Lower leg skin (tissue), 4 donors: ENCODE results near the gene UQCC2. TPM values are rescaled to one million over a fixed set of nuclear protein-coding genes. Genes with fewer than 3 reads are reported as not detected.

ENCODE experiments used
- DNase-seq, 2 donors: peaks; one replicate each; pipeline ENCODE4 v3.0.0-alpha.2; 2019; ENCODE audit warnings: low spot score in 2 of 2
- H3K4me3 ChIP-seq: fragments of 200-600 bp; sonication (generic); 2 replicates; pipeline ENCODE4 v1.5.1; 2017; ENCODE audit warnings: mild to moderate bottlenecking, low read depth; ENCODE audit not compliant: poor library complexity, severe bottlenecking
- POLR2A ChIP-seq, 2 donors: fragments of 450-650 bp; IDR thresholded peaks; one replicate each; pipeline ENCODE4 v1.6.1; 2016 to 2017; ENCODE audit warnings: antibody characterized with exemption in 2 of 2, mild to moderate bottlenecking in 1 of 2, moderate library complexity in 1 of 2
- WGBS, 2 donors: methylation state at CpG; one replicate each; pipeline ENCODE4 v1.1.5; 2018; 5-methylcytosine and 5-hydroxymethylcytosine counted together
- intact Hi-C: fragments of 100-400 bp; cut with DNase I; formaldehyde crosslinking; loops from one replicate; pipeline ENCODE4 v1.15.0; 2023; ENCODE audit warnings: low total_unique reads
- total RNA-seq, 4 donors: library from RNA; depleted of rRNA; stranded (reverse); fragments of >200 nt; gene quantifications; one replicate each; pipeline ENCODE4 v1.1.0, GENCODE V29; 2016
- TF ChIP-seq, protein P1 (sequence below), 3 donors: fragments of 450-650 bp; IDR thresholded peaks; one replicate each; pipeline ENCODE4 v1.5.1; 2016; ENCODE audit warnings: antibody characterized with exemption in 3 of 3, mild to moderate bottlenecking in 3 of 3, moderate library complexity in 2 of 3

Gene UQCC2
- total RNA-seq, 4 donors from 2014 or later, result 8.5 to 20.4 (median 10.2) TPM

- no peak overlapping the region for H3K4me3 ChIP-seq
- 94 to 96% methylated on average over 9 to 11 of the region's 11 CpGs for WGBS, 2 donors
- no peak for DNase-seq
- TF ChIP-seq, protein P1, sequence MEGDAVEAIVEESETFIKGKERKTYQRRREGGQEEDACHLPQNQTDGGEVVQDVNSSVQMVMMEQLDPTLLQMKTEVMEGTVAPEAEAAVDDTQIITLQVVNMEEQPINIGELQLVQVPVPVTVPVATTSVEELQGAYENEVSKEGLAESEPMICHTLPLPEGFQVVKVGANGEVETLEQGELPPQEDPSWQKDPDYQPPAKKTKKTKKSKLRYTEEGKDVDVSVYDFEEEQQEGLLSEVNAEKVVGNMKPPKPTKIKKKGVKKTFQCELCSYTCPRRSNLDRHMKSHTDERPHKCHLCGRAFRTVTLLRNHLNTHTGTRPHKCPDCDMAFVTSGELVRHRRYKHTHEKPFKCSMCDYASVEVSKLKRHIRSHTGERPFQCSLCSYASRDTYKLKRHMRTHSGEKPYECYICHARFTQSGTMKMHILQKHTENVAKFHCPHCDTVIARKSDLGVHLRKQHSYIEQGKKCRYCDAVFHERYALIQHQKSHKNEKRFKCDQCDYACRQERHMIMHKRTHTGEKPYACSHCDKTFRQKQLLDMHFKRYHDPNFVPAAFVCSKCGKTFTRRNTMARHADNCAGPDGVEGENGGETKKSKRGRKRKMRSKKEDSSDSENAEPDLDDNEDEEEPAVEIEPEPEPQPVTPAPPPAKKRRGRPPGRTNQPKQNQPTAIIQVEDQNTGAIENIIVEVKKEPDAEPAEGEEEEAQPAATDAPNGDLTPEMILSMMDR (IDR thresholded peaks at IDR 0.05), result no peak
- no peak for TF ChIP-seq POLR2A (IDR thresholded peaks at IDR 0.05)
- intact Hi-C loops, result no loop called here
Measured at GRCh38 chr6:33667776-33668175, 43.7 kb downstream of the UQCC2 start.

DNA sequence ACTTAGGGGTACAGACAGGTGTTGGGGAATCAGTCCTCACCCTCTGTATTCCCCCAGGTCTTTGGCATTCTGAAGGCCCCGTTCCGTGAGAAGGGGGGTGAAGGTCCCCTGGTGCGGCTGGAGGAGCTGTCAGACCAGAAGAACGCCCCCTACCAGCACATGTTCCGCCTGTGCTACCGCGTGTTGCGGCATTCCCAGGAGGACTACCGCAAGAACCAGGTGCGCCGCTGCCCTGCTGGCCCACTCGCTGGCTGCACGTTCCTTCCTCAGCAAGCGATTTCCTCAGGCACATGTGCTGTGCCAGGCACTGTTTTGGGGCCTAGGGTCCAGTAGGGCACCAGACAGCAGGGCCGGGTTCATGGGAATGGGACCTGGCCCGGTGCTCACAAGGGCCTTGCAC lies 44.4 kb downstream of the UQCC2 start:
- no peak for DNase-seq
- intact Hi-C loops, result no loop called here
- no peak overlapping the region for H3K4me3 ChIP-seq
- 90 to 92% methylated on average over 10 to 13 of the region's 16 CpGs for WGBS, 2 donors
- no peak for TF ChIP-seq POLR2A (IDR thresholded peaks at IDR 0.05)
- TF ChIP-seq, protein P1 (IDR thresholded peaks at IDR 0.05), result no peak

DNA sequence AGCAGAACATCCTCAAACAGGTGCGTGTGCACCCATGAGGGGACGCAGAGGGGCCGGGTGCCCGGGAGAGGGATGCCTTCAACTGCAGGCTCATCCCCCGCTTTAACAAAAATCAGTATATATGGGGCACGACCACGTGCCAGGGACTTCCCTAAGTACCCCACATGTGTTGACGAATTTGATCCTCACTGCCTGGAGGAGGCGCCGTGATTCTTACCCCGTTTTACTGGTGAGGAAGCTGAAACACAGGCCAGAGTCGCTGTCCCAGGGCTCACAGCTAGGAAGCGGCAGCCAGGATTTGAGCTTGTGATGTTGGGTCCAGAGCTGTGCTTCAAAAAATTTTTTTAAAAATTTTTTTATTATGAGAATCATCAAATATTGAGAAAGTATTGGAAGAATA lies 45.5 kb downstream of the UQCC2 start:
- no peak overlapping the region for H3K4me3 ChIP-seq
- intact Hi-C loops, result no loop called here
- DNase-seq, result no peak
- TF ChIP-seq, protein P1 (IDR thresholded peaks at IDR 0.05), result no peak
- TF ChIP-seq POLR2A (IDR thresholded peaks at IDR 0.05), result no peak
- WGBS, 2 donors, result 86 to 88% methylated on average over 13 of the region's 13 CpGs

DNA sequence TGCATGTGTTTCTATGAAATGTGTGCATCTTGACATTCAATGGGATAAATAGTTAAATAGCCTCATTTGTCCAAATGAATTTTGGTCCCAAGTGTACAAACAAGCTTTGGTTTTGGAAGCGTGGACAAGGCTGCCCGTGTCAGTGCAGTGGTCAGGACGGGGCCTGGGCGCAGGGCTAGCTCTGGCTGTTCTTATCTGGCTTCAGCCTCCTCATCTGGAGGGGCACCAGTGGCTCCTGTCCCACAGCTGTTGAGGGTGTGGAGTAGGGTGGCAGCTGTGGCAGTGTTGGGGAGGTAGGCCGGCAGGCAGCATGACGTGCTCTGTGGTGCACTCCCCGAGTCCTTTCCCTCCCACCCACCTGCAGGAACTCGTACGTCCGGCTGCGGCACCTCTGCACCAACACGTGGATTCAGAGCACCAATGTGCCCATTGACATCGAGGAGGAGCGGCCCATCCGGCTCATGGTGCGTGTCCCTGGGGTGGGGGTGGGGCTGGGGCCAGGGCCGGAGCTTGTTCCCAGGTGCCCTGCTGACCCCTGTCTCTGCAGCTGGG lies 46.9 kb downstream of the UQCC2 start:
- 97 to 100% methylated on average over 5 to 12 of the region's 17 CpGs for WGBS, 2 donors

GRCh38 chr6:33663727-33664449 lies 47.6 kb downstream of the UQCC2 start:
- DNase-seq, result no peak
- TF ChIP-seq, protein P1 (IDR thresholded peaks at IDR 0.05), result no peak
- TF ChIP-seq POLR2A (IDR thresholded peaks at IDR 0.05), result no peak
- intact Hi-C loops, result no loop called here
- WGBS, 2 donors, result 89 to 91% methylated on average over 16 of the region's 16 CpGs
- H3K4me3 ChIP-seq, result no peak overlapping the region

More for the DNA sequence above, 46.9 kb downstream of the UQCC2 start:
- H3K4me3 ChIP-seq, result no peak overlapping the region
- no peak for DNase-seq
- no peak for TF ChIP-seq POLR2A (IDR thresholded peaks at IDR 0.05)
- TF ChIP-seq, protein P1 (IDR thresholded peaks at IDR 0.05), result no peak
- intact Hi-C loops, result no loop called here
